ENCODE measurements around the gene DCC. TPM values are rescaled to one million over a fixed set of nuclear protein-coding genes. Genes with fewer than 3 reads are reported as not detected.

The DCC gene
- total and polyA plus RNA-seq, 2 of the 8 experiments (the other 6 are each of a cell fraction or from before 2014, with no cell fraction given) = 0.14 to 1.4 TPM

DNA sequence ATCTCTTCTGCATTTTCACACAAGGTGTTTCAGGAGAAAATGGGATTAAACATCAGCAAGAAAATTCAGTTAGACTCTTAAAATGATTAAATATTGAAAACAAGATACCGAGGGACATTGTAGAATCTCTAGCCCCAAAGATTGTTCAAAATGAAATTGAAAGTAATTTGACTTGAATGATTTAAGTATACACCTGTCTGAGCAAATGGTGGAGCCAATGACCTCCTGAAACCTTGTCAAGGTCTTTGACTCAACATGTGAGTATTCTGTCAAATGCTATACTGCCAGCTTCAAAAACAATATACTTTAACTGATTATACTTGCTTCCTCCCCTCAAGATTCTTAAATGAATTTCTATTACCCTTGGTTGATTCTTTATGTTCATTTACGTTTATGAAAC lies 411.0 kb downstream of the DCC start (continued):
- TF ChIP-seq RBBP5 (IDR thresholded peaks at IDR 0.05; ENCODE audit: borderline replicate concordance, low read depth, low read length) = no peak

All from H1 (cell line).